ENCODE data around the gene LAMA3. TPM values are rescaled to one million over a fixed set of nuclear protein-coding genes. Genes with fewer than 3 reads are reported as not detected.

LAMA3 gene
- total and polyA plus RNA-seq, 9 donors: 2.3 to 8.7 (median 3.6) TPM

DNA sequence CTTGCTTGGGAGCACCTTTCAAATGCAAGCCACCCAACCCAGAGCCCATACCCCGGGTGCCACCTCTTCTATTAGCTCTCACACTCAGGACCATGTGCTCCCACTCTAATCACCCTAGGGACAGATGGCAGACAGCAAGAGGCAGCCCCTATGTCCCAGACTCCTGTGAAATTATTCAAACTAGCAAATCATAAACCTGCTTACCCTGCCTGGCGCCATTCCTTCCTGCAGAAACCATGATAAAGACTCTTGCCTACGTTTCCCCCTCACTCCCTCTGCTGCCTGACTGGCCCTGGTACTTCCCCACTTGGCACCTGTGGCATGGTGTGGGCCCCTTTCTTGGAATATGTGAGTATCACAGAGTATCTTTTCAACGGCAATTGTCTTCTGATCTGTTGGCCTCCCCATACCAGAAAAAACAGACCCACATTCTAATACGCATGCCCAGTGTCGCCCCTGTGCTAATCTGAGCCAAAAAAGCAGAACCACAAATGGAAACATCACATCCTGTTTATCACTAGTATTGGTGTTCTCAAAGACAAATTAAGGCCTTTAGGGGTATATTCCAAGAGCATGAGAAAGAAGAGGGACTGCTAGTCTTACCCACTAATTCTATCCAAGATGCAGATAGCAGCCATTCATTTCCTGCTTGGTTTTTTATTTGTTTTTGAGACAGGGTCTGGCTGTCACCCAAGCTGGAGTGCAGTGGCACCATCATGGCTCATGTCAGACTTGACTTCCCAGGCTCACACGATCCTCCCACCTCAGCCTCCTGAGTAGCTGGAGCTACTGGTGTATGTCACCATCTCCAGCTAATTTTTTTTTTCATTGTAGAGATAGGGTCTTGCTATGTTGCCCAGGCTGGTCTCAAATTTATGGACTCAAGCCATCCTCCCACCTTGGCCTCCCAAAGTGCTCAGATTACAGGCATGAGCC, 281.2 kb downstream of the LAMA3 start:
- H3K4me3 ChIP-seq (ENCODE audit: low read length): no peak overlapping the region
- H3K27ac ChIP-seq (ENCODE audit: low read length): no peak overlapping the region
- no peaks in the 10 kb centered on the region for H3K36me3 ChIP-seq (ENCODE audit: control insufficient read depth, insufficient read depth, low read length)
- no peaks in the 10 kb centered on the region for H3K4me1 ChIP-seq (ENCODE audit: control insufficient read depth, insufficient read depth, low read length)
- H3K27me3 ChIP-seq (ENCODE audit: control insufficient read depth, insufficient read depth, low read length): no peaks in the 10 kb centered on the region
- no peaks in the 10 kb centered on the region for H3K9me3 ChIP-seq (replicated peaks; ENCODE audit: control insufficient read depth, low read depth, low read length)
- no peak for DNase-seq
- WGBS (ENCODE audit: insufficient coverage): 93% methylated on average over 3 of the region's 7 CpGs

DNA sequence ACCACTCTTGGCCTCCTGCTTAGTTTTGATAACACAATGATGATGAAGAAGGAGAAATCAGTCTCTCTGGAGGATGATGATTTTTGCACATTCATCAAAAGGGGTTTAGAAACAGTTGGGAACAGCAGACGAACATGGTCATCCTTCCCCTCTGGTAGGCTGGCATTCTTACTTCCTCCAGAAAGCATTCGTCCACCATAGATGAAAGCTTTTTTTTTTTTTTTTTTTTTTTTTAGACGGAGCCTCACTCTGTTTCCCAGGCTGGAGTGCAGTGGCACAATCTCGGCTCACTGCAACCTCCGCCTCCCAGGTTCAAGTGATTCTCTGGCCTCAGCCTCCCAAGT, 281.8 kb downstream of the LAMA3 start:
- no peaks in the 10 kb centered on the region for H3K27me3 ChIP-seq (ENCODE audit: control insufficient read depth, insufficient read depth, low read length)
- no peak for DNase-seq
- no peaks in the 10 kb centered on the region for H3K36me3 ChIP-seq (ENCODE audit: control insufficient read depth, insufficient read depth, low read length)
- H3K9me3 ChIP-seq (replicated peaks; ENCODE audit: control insufficient read depth, low read depth, low read length): no peaks in the 10 kb centered on the region
- H3K27ac ChIP-seq (ENCODE audit: low read length): no peak overlapping the region
- no peaks in the 10 kb centered on the region for H3K4me1 ChIP-seq (ENCODE audit: control insufficient read depth, insufficient read depth, low read length)
- H3K4me3 ChIP-seq (ENCODE audit: low read length): no peak overlapping the region
- no CpG with 5 or more reads among the region's 5 CpGs for WGBS (ENCODE audit: insufficient coverage)

DNA sequence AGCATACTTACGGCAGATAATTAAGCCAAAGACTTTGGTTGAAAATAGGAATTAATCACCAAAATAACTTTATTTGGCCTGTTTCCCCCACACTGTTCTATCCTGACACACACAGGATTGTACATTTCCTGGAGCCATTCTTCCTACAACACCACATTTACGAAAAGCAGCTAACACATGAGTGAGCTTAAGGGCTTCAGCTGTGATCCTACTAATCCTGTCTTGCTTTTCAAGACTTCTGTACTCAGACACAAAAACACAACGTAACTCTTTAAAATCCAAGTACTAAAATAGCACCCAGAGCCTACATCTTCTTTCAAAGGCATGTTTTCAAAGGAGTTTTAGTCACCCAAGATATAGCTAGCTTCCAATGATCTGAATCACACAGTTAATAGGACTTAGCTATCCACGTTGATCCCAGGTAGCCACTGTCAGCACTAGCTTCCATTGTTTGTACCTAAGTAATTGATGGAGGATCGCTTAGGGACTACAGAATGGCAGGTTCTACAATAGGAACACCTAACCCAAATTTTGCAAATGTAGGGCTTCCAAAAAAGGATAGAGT, 282.5 kb downstream of the LAMA3 start:
- Histone ChIP-seq H3K27me3 (ENCODE audit: control insufficient read depth, insufficient read depth, low read length) (no peaks in the 10 kb centered on the region), H3K4me1 (ENCODE audit: control insufficient read depth, insufficient read depth, low read length) (no peaks in the 10 kb centered on the region), H3K4me3 (ENCODE audit: low read length) (no peak overlapping the region), H3K9me3 (replicated peaks; ENCODE audit: control insufficient read depth, low read depth, low read length) (no peaks in the 10 kb centered on the region), H3K27ac (ENCODE audit: low read length) (no peak overlapping the region), H3K36me3 (ENCODE audit: control insufficient read depth, insufficient read depth, low read length) (no peaks in the 10 kb centered on the region)
- 54% methylated on average over 2 of the region's 5 CpGs for WGBS (ENCODE audit: insufficient coverage)
- DNase-seq: no peak

DNA sequence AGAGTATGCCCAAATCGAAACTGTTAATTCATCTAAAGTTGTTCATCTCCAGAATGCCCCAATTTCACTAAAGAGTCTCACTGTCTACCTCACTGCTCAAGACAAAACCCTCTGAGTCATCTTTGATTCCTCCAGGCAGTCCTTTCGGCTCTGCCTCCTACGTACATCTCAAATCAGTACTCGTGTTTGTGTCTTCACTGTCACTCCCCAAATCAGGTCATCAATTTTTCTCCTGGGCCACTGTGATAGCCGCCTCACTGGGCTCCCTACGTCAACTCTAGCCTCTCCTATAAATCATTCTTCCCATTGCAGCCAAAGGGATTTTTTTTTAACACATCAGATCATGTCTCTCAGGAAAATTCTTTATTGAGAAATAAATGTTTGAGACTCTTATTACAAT, 283.2 kb downstream of the LAMA3 start:
- H3K9me3 ChIP-seq (replicated peaks; ENCODE audit: control insufficient read depth, low read depth, low read length): no peaks in the 10 kb centered on the region
- no peaks in the 10 kb centered on the region for H3K27me3 ChIP-seq (ENCODE audit: control insufficient read depth, insufficient read depth, low read length)
- DNase-seq: no peak
- 80% methylated on average over 5 of the region's 6 CpGs for WGBS (ENCODE audit: insufficient coverage)
- no peak overlapping the region for H3K27ac ChIP-seq (ENCODE audit: low read length)
- no peaks in the 10 kb centered on the region for H3K36me3 ChIP-seq (ENCODE audit: control insufficient read depth, insufficient read depth, low read length)
- no peak overlapping the region for H3K4me3 ChIP-seq (ENCODE audit: low read length)
- H3K4me1 ChIP-seq (ENCODE audit: control insufficient read depth, insufficient read depth, low read length): no peaks in the 10 kb centered on the region

DNA sequence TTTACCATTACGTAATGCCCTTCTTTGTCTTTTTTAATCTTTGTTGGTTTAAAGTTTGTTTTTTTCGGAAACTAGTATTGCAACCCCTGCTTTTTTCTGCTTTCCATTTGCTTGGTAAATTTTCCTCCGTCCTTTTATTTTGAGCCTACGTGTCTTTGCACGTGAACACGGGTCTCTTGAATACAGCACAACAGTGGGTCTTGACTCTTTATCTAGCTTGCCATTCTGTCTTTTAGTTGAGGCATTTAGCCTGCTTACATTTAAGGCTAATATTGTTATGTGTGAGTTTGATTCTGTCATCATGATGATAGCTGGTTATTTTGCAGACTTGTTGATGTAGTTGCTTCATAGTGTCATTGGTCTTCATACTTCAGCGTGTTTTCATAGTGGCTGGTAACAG, 287.9 kb downstream of the LAMA3 start:
- Histone ChIP-seq H3K4me1 (ENCODE audit: control insufficient read depth, insufficient read depth, low read length) (peaks cover 7% of the 10 kb centered on the region), H3K9me3 (replicated peaks; ENCODE audit: control insufficient read depth, low read depth, low read length) (no peaks in the 10 kb centered on the region), H3K27ac (ENCODE audit: low read length) (no peak overlapping the region), H3K36me3 (ENCODE audit: control insufficient read depth, insufficient read depth, low read length) (no peaks in the 10 kb centered on the region), H3K4me3 (ENCODE audit: low read length) (no peak overlapping the region), H3K27me3 (ENCODE audit: control insufficient read depth, insufficient read depth, low read length) (no peaks in the 10 kb centered on the region)
- DNase-seq: no peak
- WGBS (ENCODE audit: insufficient coverage): 95% methylated on average over 3 of the region's 7 CpGs

DNA sequence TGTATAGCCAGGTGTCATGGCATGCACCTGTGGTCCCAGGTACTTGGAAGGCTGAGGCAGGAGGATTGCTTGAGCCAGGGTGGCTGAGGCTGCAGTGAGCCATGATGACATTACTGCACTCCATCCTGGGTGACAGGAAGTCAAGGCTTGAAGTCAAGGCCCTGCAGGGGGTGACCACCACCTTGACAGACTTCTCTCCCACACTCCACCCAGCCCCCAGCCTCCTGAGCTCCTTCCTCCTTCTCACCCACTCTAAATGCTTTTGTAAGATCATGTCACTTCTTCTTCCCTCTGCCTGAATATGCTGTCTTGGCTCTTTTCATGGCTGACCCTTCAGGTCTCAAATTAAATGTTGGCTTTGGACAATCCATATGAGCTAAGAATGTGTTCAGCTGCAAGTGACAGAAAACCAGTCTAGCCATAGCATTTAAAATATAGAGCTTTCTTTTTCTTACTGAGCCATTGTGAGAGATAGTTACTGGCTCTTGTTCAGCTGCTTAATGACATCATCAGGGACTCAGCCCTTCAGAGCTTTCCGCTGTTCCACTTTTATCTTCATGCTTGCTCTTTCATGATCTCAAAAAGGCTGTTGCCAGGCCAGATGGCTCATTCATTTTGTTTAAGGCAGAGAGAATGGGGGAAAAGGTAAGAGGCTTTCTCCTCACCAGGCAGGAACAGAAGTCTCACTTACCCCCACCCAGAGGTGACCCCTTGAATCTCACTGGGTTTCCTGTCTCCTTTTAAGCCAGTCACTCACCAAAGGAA, 288.6 kb downstream of the LAMA3 start:
- Histone ChIP-seq H3K27me3 (ENCODE audit: control insufficient read depth, insufficient read depth, low read length) (no peaks in the 10 kb centered on the region), H3K9me3 (replicated peaks; ENCODE audit: control insufficient read depth, low read depth, low read length) (no peaks in the 10 kb centered on the region), H3K36me3 (ENCODE audit: control insufficient read depth, insufficient read depth, low read length) (no peaks in the 10 kb centered on the region), H3K4me3 (ENCODE audit: low read length) (no peak overlapping the region), H3K27ac (ENCODE audit: low read length) (no peak overlapping the region), H3K4me1 (ENCODE audit: control insufficient read depth, insufficient read depth, low read length) (peaks cover 15% of the 10 kb centered on the region)
- DNase-seq: peak; percentile 31
- no CpG with 5 or more reads among the region's 1 CpG for WGBS (ENCODE audit: insufficient coverage)

DNA sequence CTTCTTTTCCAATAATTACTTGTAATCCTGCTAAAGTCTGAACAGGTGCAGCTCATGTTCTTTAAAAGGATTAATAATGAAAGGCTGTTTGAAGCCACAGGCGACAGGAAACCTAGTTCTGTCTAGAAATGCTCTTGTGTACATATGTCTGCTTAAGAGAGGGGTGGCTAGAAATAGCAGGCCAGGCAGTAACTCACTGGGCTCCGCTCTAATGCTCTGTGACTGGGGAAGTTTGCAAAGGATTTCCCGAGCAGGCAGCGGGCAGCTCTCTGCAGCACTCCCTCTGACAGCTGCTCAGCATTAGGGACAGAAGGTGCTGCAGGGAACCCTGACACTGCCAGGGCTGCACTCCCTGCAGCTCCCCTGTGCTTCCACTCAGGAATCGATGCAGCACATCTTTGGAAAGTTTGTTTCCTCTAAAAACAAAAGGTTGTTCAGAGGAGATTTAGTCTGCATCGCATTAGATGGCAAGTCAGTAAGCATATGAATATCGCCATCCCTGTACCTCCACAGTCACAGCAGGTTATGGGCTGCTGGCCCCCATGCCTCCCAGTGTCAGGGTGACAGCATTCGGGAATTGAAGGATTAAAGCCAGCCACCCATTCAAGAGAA, 292.2 kb downstream of the LAMA3 start:
- Histone ChIP-seq H3K4me1 (ENCODE audit: control insufficient read depth, insufficient read depth, low read length) (peaks cover 15% of the 10 kb centered on the region), H3K9me3 (replicated peaks; ENCODE audit: control insufficient read depth, low read depth, low read length) (no peaks in the 10 kb centered on the region), H3K36me3 (ENCODE audit: control insufficient read depth, insufficient read depth, low read length) (no peaks in the 10 kb centered on the region), H3K27me3 (ENCODE audit: control insufficient read depth, insufficient read depth, low read length) (no peaks in the 10 kb centered on the region), H3K4me3 (ENCODE audit: low read length) (no peak overlapping the region), H3K27ac (ENCODE audit: low read length) (no peak overlapping the region)
- DNase-seq: peak; percentile 19
- 35% methylated on average over 4 of the region's 8 CpGs for WGBS (ENCODE audit: insufficient coverage)

DNA sequence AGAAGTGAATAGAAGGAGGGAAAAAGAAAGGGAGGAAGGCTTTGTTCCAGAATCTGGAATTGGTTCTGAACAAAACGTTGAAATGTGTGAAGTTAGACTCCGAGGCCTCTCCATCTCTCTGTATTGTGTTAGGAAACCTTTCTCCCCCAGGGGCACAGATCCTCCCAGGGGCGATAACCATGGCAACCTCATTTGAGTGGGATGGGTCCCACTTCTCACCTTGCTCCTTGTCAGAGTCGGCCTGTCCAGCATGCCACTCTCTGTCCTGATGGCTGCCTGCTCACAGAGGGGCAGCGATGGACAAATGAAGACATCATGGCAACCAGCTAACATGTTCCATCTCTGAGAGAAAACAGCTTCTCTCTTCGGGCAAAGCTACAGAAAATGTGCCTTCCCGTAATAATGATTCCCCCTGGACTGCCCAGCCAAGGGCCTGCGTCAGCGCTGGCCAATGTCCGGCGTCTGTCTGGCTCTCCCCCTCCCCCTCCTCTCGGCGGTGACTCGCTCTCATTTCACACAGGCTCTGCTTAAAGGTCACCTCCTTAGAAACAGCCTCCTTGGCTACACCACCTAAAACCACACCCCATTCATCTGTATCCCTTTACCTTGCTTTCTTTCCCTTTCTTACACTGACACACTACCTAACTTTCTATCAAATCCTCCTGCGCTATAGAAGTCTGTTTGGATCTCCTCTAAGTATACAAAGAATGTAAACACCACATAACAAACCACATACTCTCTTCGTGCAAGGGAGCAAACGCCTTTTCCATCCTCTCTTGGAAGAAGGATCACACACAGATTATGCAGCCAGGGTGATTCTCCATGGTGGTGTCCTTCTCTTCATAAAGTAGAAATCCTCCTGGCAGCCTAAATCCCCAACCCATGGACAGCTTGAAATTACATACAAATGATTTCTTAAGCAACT, 293.2 kb downstream of the LAMA3 start:
- H3K36me3 ChIP-seq (ENCODE audit: control insufficient read depth, insufficient read depth, low read length): no peaks in the 10 kb centered on the region
- H3K4me3 ChIP-seq (ENCODE audit: low read length): no peak overlapping the region
- H3K4me1 ChIP-seq (ENCODE audit: control insufficient read depth, insufficient read depth, low read length): peaks cover 15% of the 10 kb centered on the region
- DNase-seq: peak; percentile 41
- H3K27me3 ChIP-seq (ENCODE audit: control insufficient read depth, insufficient read depth, low read length): no peaks in the 10 kb centered on the region
- no peaks in the 10 kb centered on the region for H3K9me3 ChIP-seq (replicated peaks; ENCODE audit: control insufficient read depth, low read depth, low read length)
- WGBS (ENCODE audit: insufficient coverage): 25% methylated on average over 13 of the region's 17 CpGs
- no peak overlapping the region for H3K27ac ChIP-seq (ENCODE audit: low read length)

DNA sequence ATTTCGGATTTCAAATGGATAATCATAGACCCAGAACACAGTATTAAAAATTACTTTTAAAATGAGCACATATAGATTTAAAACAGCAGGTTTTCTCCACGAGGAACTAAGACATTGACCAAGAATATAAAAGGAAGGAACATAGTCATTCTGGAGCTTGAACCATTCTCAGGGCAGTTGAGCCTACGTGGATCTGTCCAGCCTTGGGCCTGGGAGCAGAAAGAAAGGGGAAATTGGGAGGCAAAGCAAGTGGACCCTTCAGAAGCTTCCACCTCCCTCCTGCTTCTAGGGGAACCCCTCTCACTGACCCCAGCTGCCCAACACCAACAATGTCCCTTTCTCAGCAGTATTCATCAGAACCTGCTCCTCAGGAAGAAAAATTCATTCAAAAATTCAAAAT, 293.9 kb downstream of the LAMA3 start:
- WGBS (ENCODE audit: insufficient coverage): no CpG with 5 or more reads among the region's 3 CpGs
- Histone ChIP-seq H3K4me1 (ENCODE audit: control insufficient read depth, insufficient read depth, low read length) (peaks cover 15% of the 10 kb centered on the region), H3K4me3 (ENCODE audit: low read length) (no peak overlapping the region), H3K27ac (ENCODE audit: low read length) (no peak overlapping the region), H3K27me3 (ENCODE audit: control insufficient read depth, insufficient read depth, low read length) (no peaks in the 10 kb centered on the region), H3K9me3 (replicated peaks; ENCODE audit: control insufficient read depth, low read depth, low read length) (no peaks in the 10 kb centered on the region), H3K36me3 (ENCODE audit: control insufficient read depth, insufficient read depth, low read length) (no peaks in the 10 kb centered on the region)
- DNase-seq: no peak
